ENCODE measurements around the gene NSUN2.
A peak's percentile ranks its signal among the peaks of the same experiment; 100 is the strongest.

NSUN2 gene

DNA sequence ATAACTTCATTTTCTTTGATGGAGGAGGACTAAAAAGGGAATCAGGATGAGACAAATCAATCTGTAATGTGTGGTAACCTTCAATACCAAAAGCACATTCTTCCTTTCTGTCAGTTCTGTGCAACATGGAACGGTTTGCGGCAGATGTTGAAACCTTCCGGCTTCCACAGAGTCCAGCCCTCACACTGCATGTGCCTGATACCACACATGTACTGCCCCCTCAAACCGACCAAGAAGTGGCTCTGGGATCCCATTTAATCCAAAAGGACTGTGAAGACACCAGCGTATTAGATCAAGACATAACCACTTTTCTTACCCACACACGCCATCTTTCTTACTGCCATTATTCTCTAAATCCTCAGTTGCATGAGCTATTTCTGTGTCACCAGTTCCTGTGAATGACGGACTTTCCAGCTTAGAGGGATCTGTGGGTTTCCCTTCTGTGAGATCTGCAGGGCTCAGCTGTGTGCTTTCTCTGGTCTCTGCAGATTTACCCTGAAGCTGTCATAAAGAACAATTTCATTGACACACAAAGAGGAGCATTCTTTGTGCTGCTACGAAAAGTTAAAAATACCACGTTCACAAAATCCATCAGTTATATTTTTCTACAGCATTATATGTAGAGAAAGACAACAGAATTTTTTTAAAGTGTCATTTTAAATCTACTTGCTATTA, 25.8 kb downstream of the NSUN2 start:
- Mint-ChIP-seq H3K4me1 (ENCODE audit: low read depth) (no peaks in the 10 kb centered on the region), H3K27me3 (ENCODE audit: low read depth) (no peaks in the 10 kb centered on the region), H3K4me3 (no peak overlapping the region), H3K27ac (peak overlapping the region; percentile 20), H3K9me3 (no peaks in the 10 kb centered on the region), H3K36me3 (ENCODE audit: low read depth) (peaks cover 76% of the 10 kb centered on the region)
- no peak for DNase-seq (ENCODE audit: low spot score)

DNA sequence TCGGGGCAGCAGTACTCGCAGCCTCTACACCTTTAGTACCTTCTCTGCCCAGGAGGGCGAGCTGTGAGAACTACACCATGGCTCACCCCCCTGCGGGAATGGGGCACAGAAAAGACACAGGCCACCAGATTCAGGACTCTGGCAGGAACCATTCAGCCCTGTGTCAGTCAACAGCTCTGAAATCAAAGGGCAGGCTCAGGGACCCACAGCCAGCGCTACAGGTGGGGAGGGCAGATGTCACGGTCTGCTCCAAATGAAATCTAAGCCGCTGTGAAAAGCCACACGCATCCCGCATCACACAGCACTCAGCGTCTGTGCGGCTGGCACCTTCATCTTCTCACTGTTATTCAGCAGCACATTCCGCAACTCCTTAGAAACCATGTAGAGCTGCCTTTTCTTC, 27.9 kb downstream of the NSUN2 start:
- Mint-ChIP-seq H3K27ac (no peak overlapping the region), H3K36me3 (ENCODE audit: low read depth) (peaks cover 79% of the 10 kb centered on the region), H3K4me1 (ENCODE audit: low read depth) (no peaks in the 10 kb centered on the region), H3K4me3 (no peak overlapping the region), H3K27me3 (ENCODE audit: low read depth) (no peaks in the 10 kb centered on the region), H3K9me3 (no peaks in the 10 kb centered on the region)
- no peak for DNase-seq (ENCODE audit: low spot score)

DNA sequence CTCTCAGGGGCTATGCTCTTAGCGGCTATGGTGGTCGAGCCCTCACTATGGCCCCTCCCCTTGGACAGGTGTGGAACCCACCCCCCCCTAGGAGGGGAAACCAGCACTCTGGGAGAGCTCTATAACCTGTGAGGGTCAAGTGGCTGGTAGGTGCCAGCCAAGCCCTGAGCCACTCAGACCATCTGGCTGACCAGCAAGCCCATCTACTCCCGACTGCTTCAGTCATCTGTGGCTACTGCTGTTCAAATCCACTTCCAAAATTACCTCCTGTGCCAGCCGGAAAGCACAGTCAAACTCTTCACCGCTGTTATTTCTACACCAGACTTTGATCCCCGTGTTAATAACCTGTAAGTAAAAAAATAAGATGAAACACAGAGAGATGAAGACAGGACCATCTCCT, 28.5 kb downstream of the NSUN2 start:
- H3K4me1 Mint-ChIP-seq (ENCODE audit: low read depth) = no peaks in the 10 kb centered on the region
- no peak overlapping the region for H3K27ac Mint-ChIP-seq
- H3K9me3 Mint-ChIP-seq = no peaks in the 10 kb centered on the region
- H3K27me3 Mint-ChIP-seq (ENCODE audit: low read depth) = no peaks in the 10 kb centered on the region
- no peak for DNase-seq (ENCODE audit: low spot score)
- H3K4me3 Mint-ChIP-seq = no peak overlapping the region
- H3K36me3 Mint-ChIP-seq (ENCODE audit: low read depth) = peaks cover 73% of the 10 kb centered on the region

DNA sequence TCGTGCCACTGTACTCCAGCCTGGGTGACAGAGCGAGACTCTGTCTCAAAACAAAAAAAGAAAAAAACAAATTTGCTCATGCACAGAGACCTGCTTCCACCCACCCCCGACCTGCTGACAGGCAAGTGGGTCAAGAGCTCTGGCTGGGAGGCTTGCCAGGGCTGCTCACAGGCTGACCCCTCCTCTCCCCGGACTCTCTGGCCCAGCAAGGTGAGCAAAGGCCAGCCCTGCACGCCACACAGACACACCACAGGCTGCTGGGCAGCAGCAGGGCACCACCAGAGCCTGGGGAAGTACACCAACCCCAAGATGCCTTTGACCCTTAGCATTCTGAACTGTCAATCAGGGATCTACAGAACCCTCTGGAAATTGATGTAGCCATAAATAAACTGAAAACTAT, 29.2 kb downstream of the NSUN2 start:
- Mint-ChIP-seq H3K27me3 (ENCODE audit: low read depth) (no peaks in the 10 kb centered on the region), H3K4me1 (ENCODE audit: low read depth) (no peaks in the 10 kb centered on the region), H3K27ac (no peak overlapping the region), H3K36me3 (ENCODE audit: low read depth) (peaks cover 69% of the 10 kb centered on the region), H3K4me3 (no peak overlapping the region), H3K9me3 (no peaks in the 10 kb centered on the region)
- no peak for DNase-seq (ENCODE audit: low spot score)

DNA sequence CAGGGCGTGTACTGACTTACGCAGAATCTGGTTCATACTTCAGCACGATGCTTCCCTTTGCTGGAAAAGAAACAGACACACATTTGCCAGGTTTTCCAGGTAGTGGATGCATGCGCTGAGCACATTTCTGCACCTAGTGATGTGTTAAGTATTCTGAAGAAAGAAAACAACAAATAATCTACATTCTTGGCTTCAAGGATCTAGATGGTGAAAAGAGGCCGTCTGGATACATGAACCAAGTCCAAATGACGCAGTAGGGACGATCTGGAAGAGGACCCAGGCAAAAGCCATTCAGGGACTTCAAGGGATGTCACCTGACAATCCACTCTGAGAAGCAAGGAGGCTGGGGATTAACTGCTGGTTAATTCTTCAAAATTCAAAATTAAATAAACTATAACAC, 30.4 kb downstream of the NSUN2 start:
- H3K27ac Mint-ChIP-seq = no peak overlapping the region
- no peaks in the 10 kb centered on the region for H3K4me1 Mint-ChIP-seq (ENCODE audit: low read depth)

DNA sequence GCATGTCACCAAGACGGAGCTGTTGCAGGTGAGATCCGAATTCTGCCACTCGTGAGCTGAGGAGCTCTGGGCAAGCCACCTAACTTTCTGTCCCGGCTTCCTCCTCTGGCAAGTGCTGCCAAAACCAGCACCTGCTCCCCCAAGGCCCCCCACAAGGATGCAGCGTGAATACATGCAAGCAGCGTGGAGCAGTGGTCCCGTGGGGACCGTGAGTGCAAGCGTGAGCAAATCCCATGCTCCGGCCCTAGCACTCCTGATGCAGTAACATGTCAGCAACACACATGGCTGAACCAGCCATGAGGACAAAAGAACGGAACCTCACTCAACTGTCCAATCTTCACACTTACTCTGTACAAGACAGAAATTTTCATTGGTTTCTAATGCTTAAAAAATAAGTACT, 31.0 kb downstream of the NSUN2 start:
- peaks cover 67% of the 10 kb centered on the region for H3K36me3 Mint-ChIP-seq (ENCODE audit: low read depth)
- no peak overlapping the region for H3K4me3 Mint-ChIP-seq
- H3K27ac Mint-ChIP-seq = no peak overlapping the region
- no peaks in the 10 kb centered on the region for H3K9me3 Mint-ChIP-seq
- no peak for DNase-seq (ENCODE audit: low spot score)
- no peaks in the 10 kb centered on the region for H3K27me3 Mint-ChIP-seq (ENCODE audit: low read depth)
- no peaks in the 10 kb centered on the region for H3K4me1 Mint-ChIP-seq (ENCODE audit: low read depth)

More for the DNA sequence above, 30.4 kb downstream of the NSUN2 start:
- DNase-seq (ENCODE audit: low spot score) = no peak
- Mint-ChIP-seq H3K9me3 (no peaks in the 10 kb centered on the region), H3K27me3 (ENCODE audit: low read depth) (no peaks in the 10 kb centered on the region), H3K4me3 (no peak overlapping the region), H3K36me3 (ENCODE audit: low read depth) (peaks cover 67% of the 10 kb centered on the region)

DNA sequence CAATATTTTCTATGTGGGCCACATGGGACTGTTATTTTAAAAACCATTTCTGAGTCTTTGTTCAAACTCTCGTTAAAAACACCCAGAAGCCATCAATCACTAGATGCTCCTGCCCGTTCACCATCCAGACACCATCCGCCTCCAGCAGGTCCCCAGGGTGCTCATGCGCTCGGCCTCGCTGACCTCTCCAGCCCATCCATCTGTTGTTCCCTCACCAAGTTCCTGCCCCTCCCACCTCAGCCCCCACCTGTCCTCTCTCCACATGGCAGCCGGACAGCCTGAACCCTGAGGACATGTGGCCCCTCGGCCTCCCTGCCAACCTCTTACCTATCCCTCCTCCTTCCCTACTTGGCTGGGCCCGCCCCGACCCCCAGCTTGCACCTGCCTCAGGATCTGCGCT, 31.6 kb downstream of the NSUN2 start:
- DNase-seq (ENCODE audit: low spot score) = no peak
- no peak overlapping the region for H3K4me3 Mint-ChIP-seq
- no peak overlapping the region for H3K27ac Mint-ChIP-seq
- H3K9me3 Mint-ChIP-seq = no peaks in the 10 kb centered on the region
- H3K4me1 Mint-ChIP-seq (ENCODE audit: low read depth) = no peaks in the 10 kb centered on the region
- no peaks in the 10 kb centered on the region for H3K27me3 Mint-ChIP-seq (ENCODE audit: low read depth)
- peaks cover 71% of the 10 kb centered on the region for H3K36me3 Mint-ChIP-seq (ENCODE audit: low read depth)

DNA sequence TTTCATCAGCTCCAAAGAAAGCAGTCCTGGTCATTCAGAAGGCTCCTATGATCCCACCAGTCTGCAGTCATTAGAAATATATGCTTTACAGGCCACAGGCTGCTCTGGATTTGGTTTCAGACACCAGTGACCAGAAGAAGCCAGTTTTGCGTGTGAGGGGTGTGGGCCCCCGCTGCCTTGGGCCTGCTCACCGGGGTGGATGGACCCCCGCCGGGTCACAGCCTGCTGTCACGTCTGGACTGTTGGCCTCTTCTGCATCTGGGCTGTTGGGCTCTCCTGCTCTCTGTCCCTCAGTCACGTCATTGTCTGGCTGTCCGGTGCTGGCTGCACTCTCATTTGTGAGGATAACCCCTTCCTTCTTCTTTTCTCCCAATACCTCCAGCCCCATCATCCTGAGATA, 33.1 kb downstream of the NSUN2 start:
- Mint-ChIP-seq H3K27me3 (ENCODE audit: low read depth) (no peaks in the 10 kb centered on the region), H3K27ac (no peak overlapping the region), H3K4me3 (no peak overlapping the region), H3K4me1 (ENCODE audit: low read depth) (no peaks in the 10 kb centered on the region), H3K9me3 (no peaks in the 10 kb centered on the region), H3K36me3 (ENCODE audit: low read depth) (peaks cover 63% of the 10 kb centered on the region)
- no peak for DNase-seq (ENCODE audit: low spot score)

DNA sequence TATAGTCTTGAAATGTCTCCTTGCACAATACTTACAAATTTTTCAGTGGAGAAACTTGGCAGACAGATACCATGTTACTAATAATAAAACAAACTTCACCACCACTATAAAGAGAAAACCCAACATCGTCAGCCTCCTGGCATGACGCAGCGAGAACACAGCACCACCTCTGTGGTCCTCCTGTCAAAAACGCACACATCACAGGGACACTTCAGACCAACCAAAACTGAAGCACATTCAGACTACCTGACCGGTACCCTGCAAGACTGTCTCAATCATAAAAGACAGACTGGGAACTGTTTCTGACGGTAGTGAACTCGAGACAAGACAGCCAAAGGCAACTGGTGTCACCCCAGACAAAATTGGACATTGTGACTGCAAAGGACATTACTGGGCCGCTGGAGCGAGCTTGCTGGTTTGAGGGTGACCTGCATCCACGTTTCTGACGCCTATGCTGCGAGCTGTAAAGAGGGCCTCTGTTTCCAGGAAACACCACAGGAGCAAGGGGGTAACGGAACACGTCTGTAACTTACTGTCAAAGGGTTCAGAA, 34.4 kb downstream of the NSUN2 start:
- Mint-ChIP-seq H3K9me3 (no peaks in the 10 kb centered on the region), H3K4me1 (ENCODE audit: low read depth) (no peaks in the 10 kb centered on the region), H3K4me3 (no peak overlapping the region), H3K27ac (no peak overlapping the region), H3K36me3 (ENCODE audit: low read depth) (peaks cover 54% of the 10 kb centered on the region), H3K27me3 (ENCODE audit: low read depth) (no peaks in the 10 kb centered on the region)
- no peak for DNase-seq (ENCODE audit: low spot score)

DNA sequence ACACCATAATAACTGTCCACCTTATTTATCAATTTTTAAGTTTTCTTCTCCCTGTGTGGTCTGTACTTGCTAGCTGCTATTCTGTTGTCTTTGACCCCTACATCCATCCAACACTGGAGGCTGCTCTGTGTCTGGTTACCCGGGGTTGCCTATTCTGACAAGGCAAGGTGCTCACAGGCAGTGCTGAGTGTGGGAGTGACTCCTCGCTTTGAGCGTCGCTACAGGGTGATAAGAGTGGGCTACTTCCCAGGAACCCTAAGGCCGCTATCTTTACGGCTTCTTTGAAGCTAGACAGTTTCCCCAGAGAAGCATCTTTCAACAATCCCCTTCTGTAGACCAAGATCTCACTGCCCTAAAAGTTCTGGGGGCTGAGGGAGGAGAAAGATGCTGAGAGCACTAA, 35.3 kb downstream of the NSUN2 start:
- DNase-seq (ENCODE audit: low spot score) = no peak
- H3K4me1 Mint-ChIP-seq (ENCODE audit: low read depth) = no peaks in the 10 kb centered on the region
- H3K27me3 Mint-ChIP-seq (ENCODE audit: low read depth) = no peaks in the 10 kb centered on the region
- H3K36me3 Mint-ChIP-seq (ENCODE audit: low read depth) = peaks cover 49% of the 10 kb centered on the region
- H3K4me3 Mint-ChIP-seq = no peak overlapping the region
- H3K9me3 Mint-ChIP-seq = no peaks in the 10 kb centered on the region
- no peak overlapping the region for H3K27ac Mint-ChIP-seq

DNA sequence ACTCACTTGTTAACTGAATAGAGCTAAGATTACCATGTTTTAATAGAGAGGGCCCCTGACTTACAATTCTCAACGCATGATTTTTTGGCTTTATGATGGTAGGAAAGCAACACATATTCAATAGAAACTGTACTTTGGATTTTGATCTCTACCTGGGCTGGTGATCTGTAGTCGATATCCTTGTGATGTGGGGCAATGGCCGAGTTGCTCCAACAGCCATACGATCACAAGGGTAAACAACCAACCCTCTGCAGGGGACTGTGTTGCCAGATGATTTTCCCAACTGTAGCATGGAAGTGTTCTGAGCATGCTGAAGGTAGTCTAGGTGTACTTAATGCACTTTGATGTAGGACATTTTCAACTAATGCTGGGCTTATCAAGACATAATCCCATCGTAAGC, 36.5 kb downstream of the NSUN2 start:
- no peak overlapping the region for H3K4me3 Mint-ChIP-seq
- H3K4me1 Mint-ChIP-seq (ENCODE audit: low read depth) = no peaks in the 10 kb centered on the region
- H3K27ac Mint-ChIP-seq = no peak overlapping the region
- H3K27me3 Mint-ChIP-seq (ENCODE audit: low read depth) = peaks cover 2% of the 10 kb centered on the region
- no peaks in the 10 kb centered on the region for H3K9me3 Mint-ChIP-seq
- DNase-seq (ENCODE audit: low spot score) = no peak
- H3K36me3 Mint-ChIP-seq (ENCODE audit: low read depth) = peaks cover 38% of the 10 kb centered on the region

DNA sequence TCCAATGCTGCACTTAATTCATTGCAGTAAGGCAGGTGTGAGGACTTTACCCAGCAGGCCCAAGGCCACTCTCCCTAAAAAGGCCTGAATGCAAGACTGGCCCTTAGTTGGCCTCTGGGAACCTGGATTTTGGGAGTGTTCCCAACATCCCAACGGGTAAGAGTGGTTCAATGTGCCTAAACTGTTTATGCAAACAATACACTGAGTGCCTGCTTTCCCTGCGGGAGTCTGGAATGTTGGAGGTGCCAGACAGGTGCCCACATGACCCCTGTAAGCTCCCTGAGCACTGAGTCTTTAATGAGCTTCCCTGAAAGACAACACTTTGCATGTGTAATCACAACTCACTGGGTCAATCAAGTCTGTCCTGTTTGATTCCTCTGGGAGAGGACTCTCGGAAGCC, 37.4 kb downstream of the NSUN2 start:
- no peak overlapping the region for H3K4me3 Mint-ChIP-seq
- no peak overlapping the region for H3K27ac Mint-ChIP-seq
- no peaks in the 10 kb centered on the region for H3K9me3 Mint-ChIP-seq
- H3K36me3 Mint-ChIP-seq (ENCODE audit: low read depth) = peaks cover 29% of the 10 kb centered on the region
- no peaks in the 10 kb centered on the region for H3K4me1 Mint-ChIP-seq (ENCODE audit: low read depth)
- peaks cover 4% of the 10 kb centered on the region for H3K27me3 Mint-ChIP-seq (ENCODE audit: low read depth)
- DNase-seq (ENCODE audit: low spot score) = no peak

DNA sequence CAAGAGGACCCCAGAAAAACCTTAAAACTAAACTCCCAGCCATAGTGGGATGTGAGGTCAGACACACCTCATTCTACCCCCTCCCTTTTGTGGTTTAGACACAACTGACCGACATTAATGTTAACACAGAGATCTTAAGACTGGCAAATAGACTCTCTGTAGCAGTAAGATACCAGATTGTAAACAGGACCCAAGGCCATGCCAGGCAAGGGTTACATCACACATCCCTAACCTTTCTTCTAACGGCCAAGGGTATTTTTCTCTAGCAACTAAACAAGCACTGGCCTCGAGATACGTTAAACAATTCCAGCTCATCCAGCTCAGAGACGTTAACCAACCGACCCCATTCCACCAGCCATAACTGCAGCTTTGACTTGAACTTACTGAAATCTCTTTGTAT, 38.8 kb downstream of the NSUN2 start:
- peaks cover 15% of the 10 kb centered on the region for H3K27me3 Mint-ChIP-seq (ENCODE audit: low read depth)
- H3K36me3 Mint-ChIP-seq (ENCODE audit: low read depth) = peaks cover 27% of the 10 kb centered on the region
- H3K4me1 Mint-ChIP-seq (ENCODE audit: low read depth) = no peaks in the 10 kb centered on the region
- no peaks in the 10 kb centered on the region for H3K9me3 Mint-ChIP-seq
- no peak for DNase-seq (ENCODE audit: low spot score)
- H3K4me3 Mint-ChIP-seq = no peak overlapping the region
- H3K27ac Mint-ChIP-seq = no peak overlapping the region

DNA sequence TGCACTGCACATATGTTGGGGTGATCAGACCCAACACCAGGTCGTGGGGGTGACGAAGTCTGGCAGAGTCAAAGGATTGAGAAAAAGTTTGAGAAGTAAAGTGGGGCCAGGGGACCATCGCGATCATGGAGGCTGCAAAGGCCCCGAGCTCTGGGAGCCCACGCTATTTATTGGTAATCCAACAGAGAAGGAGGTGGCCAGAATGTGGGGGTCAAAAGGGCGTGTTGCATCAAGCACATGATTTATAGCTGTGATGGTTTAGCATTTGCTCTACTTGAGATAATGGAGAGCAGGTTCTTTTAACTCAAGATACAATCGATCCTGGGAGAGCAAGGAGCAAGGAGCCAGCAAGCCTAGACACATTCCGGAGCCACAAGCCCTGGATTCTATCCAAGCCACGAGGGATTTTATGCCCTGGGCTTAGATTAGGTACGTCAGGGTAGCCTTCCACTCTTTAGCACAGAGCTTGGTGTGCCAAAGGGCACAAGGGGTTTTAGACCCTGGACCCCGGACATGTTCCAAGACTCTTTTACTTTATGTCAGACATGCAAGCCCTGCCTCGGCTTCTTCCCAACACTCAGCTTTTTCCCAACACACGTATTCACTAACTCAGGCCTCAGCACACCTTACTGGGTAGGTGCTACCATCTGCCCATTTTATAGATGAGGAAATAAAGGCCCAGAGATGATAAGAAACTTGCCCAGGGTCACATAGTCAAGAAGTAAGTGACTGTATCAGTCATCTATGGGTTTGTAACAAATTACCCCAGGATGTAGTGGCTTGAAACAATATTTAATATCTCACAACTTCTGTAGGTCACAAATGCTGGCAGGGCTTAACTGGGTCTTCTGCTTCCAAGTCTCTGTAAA, 39.5 kb downstream of the NSUN2 start:
- H3K36me3 Mint-ChIP-seq (ENCODE audit: low read depth) = peaks cover 22% of the 10 kb centered on the region
- H3K27ac Mint-ChIP-seq = no peak overlapping the region
- no peaks in the 10 kb centered on the region for H3K9me3 Mint-ChIP-seq
- no peak overlapping the region for H3K4me3 Mint-ChIP-seq
- H3K27me3 Mint-ChIP-seq (ENCODE audit: low read depth) = peaks cover 16% of the 10 kb centered on the region
- no peaks in the 10 kb centered on the region for H3K4me1 Mint-ChIP-seq (ENCODE audit: low read depth)
- no peak for DNase-seq (ENCODE audit: low spot score)

Measured in T-helper 2 cell treated with Interferon-gamma antibody and Interleukin-4, amounts not matched to agents 5 μg/mL and 100 μg/mL, for 36 hours (primary cell).